T-helper 22 cell (primary cell): ENCODE measurements around the gene LEPR.
"Not testable (repeated sequence)": the region's sequence is repeated elsewhere in the genome, so short reads cannot be mapped to it uniquely, and the experiment has no call there.

Source experiments
- DNase-seq: peaks from one replicate; pipeline ENCODE4 v3.0.0-alpha.2; 2020; ENCODE audit warnings: low read depth

LEPR gene

DNA sequence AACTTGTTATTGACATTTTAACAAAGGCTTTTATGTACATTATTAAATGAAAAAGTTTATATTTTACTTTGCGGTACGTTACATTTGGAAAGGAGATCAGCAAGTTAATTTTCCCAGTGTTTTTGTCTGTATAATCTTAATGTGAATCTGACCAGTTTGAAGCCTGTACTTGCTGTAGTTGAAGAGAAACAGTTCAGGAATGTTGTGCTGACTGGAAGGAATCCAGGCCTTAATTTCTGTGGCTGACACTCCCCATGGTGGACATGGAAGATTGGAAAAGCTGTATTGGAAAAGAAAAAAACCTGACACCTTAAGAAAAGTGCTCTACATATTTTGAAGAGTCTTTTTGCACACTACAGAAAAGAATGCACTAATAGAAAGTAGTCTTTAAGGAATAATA, 15.5 kb downstream of the LEPR start:
- DNase-seq = no peak

DNA sequence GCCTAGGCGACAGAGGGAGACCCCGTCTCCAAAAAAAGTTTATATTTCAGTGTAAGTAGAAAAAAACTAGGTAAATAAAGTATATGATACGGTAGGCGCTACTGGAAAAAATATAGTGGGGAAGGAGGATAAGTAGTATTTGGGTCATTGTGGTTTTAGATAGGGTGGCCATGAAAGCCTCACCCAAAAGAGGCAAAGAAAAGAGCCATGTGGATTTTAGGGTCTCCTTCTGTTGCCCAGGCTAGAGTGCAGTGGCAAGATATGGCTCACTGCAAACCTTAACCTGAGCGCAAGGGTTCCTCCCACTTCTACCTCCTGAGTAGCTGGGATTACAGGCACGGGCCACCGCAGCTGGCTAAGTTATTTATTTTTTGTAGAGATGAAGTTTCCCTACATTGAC, 17.1 kb downstream of the LEPR start:
- DNase-seq = no peak

DNA sequence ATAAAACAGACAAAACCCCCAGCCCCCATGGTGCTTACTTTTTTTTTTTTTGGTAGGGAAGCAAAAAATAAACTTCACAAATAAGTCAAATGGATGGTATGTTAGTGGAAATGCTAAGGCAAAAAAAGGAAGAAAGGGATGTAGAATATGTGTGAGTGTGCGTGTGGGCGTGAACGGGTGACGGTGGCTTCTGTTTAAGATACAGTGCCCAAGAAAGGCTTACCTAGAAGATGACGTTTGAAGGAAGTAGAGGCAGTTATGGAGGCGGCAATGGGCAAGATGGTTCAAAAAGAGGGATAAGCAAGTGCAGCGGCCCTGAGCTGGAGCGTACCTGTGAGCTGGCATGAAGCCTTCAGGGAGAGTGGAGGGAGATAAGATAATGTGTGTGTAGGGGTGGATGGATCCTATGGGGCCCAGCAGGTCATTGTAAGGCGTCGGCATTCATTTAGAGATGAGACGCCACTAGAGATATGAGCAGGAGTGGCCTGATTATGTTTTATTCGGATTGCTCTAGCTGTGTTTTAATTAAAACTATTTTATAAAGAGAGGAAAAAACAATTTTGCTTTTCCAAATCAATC, 19.9 kb downstream of the LEPR start:
- no peak for DNase-seq

DNA sequence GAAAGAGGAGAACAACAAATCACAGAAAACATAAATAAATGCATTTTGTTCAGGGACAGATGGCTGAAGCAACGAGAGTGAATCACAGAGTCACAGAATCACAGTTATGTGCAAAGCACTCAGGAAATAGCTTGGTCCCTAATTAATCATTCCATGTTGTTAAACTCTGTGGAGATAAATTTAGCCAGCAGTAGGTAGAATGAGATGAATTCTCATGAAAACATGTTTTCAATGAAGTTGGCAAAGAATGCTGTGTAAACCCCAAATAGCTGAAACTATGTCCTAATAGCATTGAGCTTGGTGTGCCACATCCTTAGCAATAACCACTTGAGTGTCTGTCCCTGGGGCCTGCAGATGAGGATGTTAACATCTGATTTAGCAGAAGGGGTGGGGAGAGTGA, 20.4 kb downstream of the LEPR start:
- no peak for DNase-seq

DNA sequence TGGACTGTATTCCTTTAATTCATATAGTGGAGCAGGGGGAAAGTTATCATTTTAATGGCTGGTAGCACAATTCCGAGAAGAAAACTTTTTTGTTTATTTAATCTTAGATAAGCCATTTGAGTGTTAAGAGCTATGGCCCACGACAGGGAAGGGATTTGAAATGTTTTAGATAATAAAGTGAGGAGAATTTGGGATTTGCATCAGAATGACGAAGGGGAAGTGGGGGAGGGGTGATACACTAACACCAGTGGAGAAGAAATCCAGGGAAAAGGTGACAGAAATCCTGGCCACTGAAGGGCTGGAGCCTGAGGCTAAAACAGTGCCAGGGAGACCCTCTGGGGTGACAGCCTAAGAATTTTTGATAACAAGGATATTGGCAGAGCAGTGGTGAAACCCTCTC, 21.0 kb downstream of the LEPR start:
- DNase-seq = no peak

DNA sequence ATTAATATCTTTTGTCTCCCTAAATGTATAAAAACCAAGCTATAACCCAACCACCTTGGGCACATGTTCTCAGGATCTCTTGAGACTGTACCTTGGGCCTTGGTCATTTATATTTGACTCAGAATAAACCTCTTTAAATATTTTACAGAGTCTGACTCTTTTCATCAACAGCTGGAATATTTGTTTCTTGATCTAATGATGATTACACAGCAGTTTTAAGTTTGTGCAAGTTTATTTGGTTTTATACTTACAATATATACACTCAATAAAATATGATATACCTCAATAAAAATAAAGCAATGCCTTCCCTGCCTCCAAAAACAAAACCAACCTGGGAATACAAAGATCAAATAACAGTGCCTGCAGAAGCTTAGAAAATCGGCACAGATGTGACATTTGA, 22.0 kb downstream of the LEPR start:
- no peak for DNase-seq

DNA sequence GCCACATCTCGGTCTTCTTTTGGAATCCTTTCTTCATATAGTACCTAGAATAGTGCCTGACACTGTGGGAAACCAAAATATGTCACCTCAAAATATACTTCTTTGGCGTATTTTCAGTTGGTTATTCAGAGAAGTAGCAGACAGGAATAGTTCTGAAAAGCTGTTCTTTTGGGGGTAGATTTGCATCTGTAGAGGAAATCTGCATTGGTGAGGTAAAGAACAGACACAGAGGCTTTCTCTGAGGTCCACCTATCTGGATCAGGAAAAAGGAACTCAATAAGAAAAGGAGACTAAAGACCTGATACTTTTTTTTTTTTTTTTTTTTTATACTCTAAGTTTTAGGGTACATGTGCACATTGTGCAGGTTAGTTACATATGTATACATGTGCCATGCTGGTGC, 23.2 kb downstream of the LEPR start:
- no peak for DNase-seq

DNA sequence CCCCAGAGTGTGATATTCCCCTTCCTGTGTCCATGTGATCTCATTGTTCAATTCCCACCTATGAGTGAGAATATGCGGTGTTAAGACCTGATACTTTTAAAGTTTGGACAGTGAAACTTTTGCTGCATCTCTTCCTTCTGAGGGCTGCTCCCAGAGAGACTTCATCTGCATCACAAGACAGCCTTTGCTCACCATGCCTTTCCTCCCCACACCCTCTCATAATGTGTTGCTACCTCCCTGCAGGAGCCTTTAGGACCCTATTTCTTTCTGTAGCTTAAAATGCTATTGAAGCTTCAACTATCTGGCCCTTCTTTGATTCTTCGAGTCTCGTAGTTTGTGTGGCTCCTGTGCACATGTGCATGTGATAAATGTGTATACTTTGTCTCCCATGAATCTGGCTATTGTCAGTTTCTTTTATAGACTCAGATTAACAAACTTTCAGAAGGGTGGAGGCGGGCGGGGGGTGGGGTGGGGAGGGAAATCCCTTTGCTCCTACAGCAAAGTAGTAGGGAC, 23.7 kb downstream of the LEPR start:
- no peak for DNase-seq

DNA sequence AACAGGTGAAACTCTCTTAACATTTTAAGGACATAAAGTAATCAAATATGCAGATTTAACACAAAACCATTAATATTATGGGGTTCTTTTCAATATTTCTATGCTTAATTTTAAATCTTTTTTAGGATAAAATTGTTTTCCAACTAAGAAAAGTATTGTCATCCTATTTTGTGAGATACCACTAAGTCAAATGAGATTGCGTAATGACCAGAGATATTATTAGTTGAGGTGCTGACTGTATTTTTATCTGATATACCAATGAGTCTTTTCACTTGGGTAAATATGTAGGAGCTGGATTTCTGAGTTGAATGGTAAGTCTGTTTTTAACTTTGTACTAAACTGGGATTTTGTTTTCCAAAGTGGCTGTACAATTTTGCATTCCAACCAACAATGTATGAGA, 25.4 kb downstream of the LEPR start:
- DNase-seq = no peak

DNA sequence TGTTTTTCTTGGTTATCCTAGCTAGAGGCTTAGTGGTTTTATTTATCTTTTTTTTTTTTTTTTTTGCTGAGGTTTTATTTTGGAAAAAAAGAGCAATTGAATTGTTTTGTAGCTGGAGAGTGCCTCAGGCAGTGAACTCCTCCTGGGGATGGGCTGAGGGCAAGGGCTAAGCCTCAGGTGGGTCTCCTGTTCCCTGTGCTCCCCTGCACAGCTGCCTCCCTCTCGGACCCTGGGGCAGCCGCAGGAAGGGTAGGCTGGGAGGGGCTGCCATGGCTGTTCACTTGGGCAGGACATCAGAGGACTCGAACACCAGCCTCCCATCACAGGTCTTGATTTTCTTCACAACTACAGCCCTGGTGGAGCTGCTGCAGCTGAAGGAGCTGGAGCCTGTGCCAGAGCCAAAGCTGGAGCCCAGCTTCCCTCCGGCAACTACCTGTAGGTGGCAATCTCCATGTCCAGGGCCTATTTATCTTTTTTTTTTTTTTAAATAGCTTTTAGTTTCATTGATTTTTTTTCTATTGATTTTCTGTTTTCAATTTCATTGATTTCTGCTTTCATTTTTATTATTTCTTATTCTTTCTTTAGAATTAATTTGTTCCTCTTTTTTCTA, 28.9 kb downstream of the LEPR start:
- DNase-seq = no peak

DNA sequence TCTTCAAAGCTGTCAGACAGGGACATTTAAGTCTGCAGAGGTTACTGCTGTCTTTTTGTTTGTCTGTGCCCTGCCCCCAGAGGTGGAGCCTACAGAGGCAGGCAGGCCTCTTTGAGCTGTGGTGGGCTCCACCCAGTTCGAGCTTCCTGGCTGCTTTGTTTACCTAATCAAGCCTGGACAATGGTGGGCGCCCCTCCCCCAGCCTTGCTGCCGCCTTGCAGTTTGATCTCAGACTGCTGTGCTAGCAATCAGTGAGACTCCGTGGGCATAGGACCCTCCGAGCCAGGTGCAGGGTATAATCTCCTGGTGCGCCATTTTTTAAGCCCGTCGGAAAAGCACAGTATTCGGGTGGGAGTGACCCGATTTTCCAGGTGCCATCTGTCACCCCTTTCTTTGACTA, 35.2 kb downstream of the LEPR start:
- not testable (repeated sequence) for DNase-seq

DNA sequence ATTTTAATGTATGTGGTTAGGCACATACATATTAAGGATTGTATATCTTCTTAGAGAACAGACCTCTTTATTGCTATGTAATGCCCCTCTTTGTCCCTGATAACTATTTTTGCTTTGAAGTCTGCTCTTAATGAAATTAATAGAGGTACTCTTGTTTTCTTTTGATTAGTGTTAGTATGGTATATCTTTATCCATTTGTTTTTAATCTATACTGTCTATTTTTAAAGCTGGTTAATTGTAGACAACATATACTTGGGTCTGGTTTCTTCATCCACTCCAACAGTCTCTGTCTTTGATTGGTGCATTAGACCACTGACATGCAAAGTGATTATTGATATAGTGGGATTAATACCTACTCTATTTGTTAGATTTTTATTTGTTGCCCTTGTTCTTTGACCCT, 36.0 kb downstream of the LEPR start:
- DNase-seq = no peak

DNA sequence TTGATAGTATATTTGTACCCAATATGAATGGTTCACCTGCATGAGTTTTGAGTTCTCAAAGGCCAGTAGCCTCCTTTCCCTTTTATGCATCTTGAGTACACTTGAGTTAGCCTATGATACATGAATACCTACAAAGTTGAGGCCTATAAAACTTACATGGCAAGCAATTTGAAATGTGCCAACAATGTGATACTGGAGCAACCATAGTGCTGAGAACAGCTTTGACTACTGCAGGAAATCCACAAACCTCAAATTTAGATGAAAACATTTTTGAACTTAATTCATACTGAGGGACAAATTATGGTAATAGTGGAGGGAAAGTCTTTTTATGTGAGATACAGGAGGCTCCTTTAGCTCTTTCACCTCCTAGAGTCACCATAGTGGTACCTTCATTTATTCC, 37.4 kb downstream of the LEPR start:
- no peak for DNase-seq

DNA sequence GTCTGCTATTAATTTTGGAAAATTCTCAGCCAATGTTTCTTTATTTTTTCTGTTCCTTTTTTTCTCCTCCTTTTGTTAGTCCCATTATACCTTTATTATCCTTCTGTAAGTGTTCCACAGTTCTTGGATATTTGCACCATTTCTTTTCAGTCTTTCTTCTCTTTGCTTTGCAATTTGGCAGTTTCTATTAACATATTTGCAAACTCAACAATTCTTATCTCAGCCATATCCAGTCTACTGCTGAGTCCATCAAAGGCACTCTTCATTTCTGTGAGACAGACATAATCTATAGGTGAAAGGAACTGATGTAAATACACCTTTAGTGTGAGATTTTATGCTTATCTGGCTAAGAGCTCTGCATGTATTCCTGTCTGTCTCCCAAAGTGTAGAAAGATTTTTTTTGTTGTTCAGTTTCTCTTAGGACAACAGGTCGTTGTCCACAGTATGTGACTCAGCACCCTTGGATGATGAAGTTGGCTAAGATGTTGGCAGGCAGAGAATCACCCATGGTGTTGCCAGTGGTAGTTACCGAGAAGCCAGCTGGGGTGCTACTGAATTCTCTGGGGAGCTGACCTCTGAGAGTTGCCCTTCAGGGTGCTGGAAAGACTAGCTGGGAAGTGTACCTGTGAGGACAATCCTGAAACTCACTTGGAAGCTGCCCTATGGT, 38.4 kb downstream of the LEPR start:
- DNase-seq = no peak

DNA sequence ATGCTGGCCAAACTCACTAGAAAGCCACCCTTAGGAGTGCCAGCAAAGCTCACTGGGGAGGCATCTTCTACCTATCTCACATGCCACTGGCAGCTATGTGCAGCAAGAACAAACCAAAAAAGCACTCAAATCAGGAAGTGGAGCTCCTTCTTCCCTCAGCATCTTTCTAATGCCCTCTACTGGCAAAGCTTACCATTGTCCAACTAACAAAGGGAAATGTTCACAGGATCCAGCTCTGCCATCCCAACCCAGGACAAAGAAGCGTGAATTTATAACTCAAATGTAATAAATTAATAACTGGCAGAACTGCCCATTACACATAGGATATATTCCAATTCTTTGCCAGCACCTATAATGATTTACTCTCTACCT, 38.9 kb downstream of the LEPR start:
- no peak for DNase-seq

DNA sequence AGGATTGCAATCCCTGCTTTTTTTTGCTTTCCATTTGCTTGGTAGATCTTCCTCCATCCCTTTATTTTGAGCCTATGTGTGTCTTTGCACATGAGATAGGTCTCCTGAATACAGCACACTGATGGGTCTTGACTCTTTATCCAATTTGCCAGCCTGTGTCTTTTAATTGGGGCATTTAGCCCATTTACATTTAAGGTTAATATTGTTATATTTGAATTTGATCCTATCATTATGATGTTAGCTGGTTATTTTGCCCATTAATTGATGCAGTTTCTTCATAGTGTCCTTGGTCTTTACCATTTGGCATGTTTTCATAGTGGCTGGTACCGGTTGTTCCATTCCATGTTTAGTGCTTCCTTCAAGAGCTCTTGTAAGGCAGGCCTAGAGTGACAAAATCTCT, 45.4 kb downstream of the LEPR start:
- DNase-seq = not testable (repeated sequence)

DNA sequence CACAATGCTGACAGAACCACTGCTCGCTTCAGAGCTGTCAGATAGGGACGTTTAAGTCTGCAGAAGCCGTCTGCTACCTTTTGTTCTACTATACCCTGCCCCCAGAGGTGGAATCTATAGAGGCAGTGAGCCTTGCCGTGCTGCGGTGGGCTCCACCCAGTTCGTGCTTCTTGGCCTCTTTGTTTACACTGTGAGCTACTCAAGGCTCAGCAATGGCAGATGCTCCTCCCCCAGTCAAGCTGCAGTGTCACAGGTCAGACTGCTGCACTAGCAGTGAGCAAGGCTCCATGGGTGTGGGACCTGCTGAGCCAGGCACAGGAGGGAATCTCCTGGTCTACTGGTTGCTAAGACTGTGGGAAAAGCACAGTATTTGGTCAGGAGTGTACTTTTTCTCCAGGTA, 47.1 kb downstream of the LEPR start:
- DNase-seq = no peak

DNA sequence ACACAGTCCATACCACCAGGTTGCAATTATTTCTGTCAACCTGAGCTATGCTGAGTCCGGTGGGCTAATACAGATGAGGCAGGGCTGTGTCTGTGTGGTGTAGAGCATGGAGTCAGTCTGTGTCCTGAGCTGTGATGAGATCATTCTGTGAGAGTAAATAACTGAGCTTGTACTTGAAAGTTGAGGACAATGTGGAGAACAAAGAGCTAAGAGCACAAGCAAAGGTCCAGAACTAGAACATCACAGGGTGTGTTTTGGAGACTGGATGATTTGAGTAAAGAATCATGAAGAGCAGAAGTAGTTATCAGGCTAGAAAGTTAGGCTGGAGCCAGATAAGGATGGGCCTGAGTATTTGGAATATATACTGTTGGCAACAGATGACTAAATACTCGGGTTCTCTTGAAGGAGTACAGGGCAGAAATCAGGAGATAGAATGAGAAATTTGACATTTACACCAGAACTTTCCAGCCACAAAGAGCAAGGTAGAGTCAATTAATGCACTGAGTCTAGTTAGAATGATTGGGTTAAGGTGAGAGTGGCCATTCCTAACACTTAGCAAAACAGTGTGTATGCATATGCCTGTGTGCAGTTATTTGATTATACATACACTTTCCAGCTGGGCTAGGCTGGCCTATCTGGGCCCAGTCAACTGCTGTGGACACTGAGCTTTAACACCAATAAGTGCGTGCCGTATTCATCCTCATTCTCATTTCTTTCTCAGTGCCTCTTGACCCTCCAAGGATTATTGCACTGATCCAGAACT, 48.8 kb downstream of the LEPR start:
- no peak for DNase-seq

DNA sequence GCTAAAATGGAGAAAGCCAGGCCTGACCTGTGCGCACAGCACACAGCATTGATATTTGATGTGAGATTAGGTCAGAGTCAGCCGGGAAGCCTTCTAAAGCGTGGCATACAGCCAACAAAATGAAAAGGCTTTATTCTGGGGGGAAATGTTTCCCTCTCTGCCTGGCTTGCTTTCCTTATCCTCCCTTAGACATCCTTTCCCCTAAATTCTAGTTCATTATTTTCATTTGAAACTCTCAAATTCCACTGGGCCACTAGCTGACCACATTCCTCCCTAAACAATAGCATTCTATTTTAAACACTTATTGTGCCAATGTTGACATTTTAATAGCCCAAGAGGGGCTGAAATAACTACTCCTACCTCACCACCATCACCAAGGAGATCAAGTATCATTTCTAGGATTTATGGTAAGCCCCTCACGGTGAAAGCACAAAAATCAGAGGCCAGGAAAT, 49.4 kb downstream of the LEPR start:
- DNase-seq = no peak
